ENCODE data around the gene STMN1. TPM values are rescaled to one million over a fixed set of nuclear protein-coding genes. Genes with fewer than 3 reads are reported as not detected.

Gene STMN1
- total and polyA plus RNA-seq, 9 of the 15 experiments (the other 6 are each of a cell fraction or from before 2014, with no cell fraction given) = 269 to 2,153 (median 595) TPM

GRCh38 chr1:25908161-25908560 lies 1.9 kb upstream of the STMN1 start:
- ChIA-PET CTCF (ENCODE audit: low intra/inter-chr PET ratio) (no interaction called here), POLR2A (interaction anchor here (0.7 to 4.6 kb wide), 7 partner anchors 8 to 26 kb away, joined by 3 to 19 read pairs (median 5); no protein-coding TSS in a partner anchor)
- BruUV-seq (replicated peaks) = no TSS peak
- peaks cover 19 to 24% of the 10 kb centered on the region in 2 experiments; a peak in 4 of 5 replicates for H3K4me1 ChIP-seq (replicated peaks in 1 of 2; ENCODE audit: control insufficient read depth in 2 of 2, insufficient read depth in 2 of 2, low read length in 2 of 2)
- no peaks in the 10 kb centered on the region for H3K27me3 ChIP-seq (ENCODE audit: control insufficient read depth in 2 of 2, insufficient read depth in 2 of 2, low read length in 2 of 2)
- peaks cover 16% of the 10 kb centered on the region for H3K36me3 ChIP-seq (ENCODE audit: control insufficient read depth, insufficient read depth, low read length)
- no peak overlapping the region for H2AFZ ChIP-seq (ENCODE audit: low read depth, low read length)
- TF ChIP-seq PYGO2 (tag; IDR thresholded peaks at IDR 0.05) = no peak
- TF ChIP-seq ZEB2 (IDR thresholded peaks at IDR 0.05) = no peak
- TF ChIP-seq NCOA4 (IDR thresholded peaks at IDR 0.05; ENCODE audit: partially characterized antibody) = no peak
- no peak for TF ChIP-seq FOXP4 (CRISPR knock-in tag; IDR thresholded peaks at IDR 0.05; ENCODE audit: borderline replicate concordance)
- peaks cover 6% of the 10 kb centered on the region for H3K9me1 ChIP-seq (ENCODE audit: control insufficient read depth, insufficient read depth, low read length)
- H3K4me2 ChIP-seq (ENCODE audit: insufficient read depth, low read length) = no peak overlapping the region
- FAIRE-seq (no peak), DNase-seq (ENCODE audit: extremely low read depth in 1 of 4, low spot score in 3 of 4) (no peak), ATAC-seq (no peak)
- no peak overlapping the region for H3K9ac ChIP-seq (ENCODE audit: insufficient read depth in 1 of 2, low read depth in 2 of 2, low read length in 2 of 2)
- intact Hi-C loops (cut with micrococcal nuclease) (no loop called here), in situ Hi-C loops (cut with MboI) (no loop called here)
- H3K9me3 ChIP-seq (replicated peaks; ENCODE audit: control insufficient read depth, insufficient read depth, low read depth, low read length) = no peaks in the 10 kb centered on the region
- 80% methylated on average over 1 of the region's 1 CpG for WGBS (ENCODE audit: insufficient coverage, low coverage, missing lambda C conversion rate)
- no peak overlapping the region for H3K4me3 ChIP-seq
- H3K27ac ChIP-seq (ENCODE audit: extremely low read depth, low read depth, low read length) = no peak overlapping the region
- peaks cover 20% of the 10 kb centered on the region for H4K20me1 ChIP-seq (replicated peaks; ENCODE audit: control insufficient read depth, insufficient read depth, low read length)
- peaks cover 29% of the 10 kb centered on the region for H3K79me2 ChIP-seq (ENCODE audit: control insufficient read depth, insufficient read depth, low read length)
